Tibial nerve (tissue), 4 donors: ENCODE results near the gene TRIM29. TPM values are rescaled to one million over a fixed set of nuclear protein-coding genes. Genes with fewer than 3 reads are reported as not detected.

Experiments
- DNase-seq, 2 donors: peaks; one replicate each; pipeline ENCODE4 v3.0.0-alpha.2; 2019; ENCODE audit warnings: low spot score in 2 of 2
- H3K27ac ChIP-seq, 4 donors: fragments of 200-600 bp; sonication (generic) in 3 of 4; one replicate each; pipeline ENCODE4 v1.5.1; 2017 to 2019; ENCODE audit warnings: mild to moderate bottlenecking in 1 of 4
- H3K27me3 ChIP-seq, 2 donors: fragments of 200-600 bp; sonication (generic) in 1 of 2; one replicate each; pipeline versions ENCODE4 v1.5.1 to v1.6.0; 2017 to 2019
- H3K36me3 ChIP-seq, 3 donors: fragments of 200-600 bp; sonication (generic); one replicate each; pipeline ENCODE4 v1.5.1; 2018 to 2019
- H3K4me1 ChIP-seq, 4 donors: fragments of 200-600 bp; sonication (generic) in 3 of 4; one replicate each; pipeline ENCODE4 v1.5.1; 2017 to 2019
- H3K4me3 ChIP-seq, 4 donors: fragments of 200-600 bp; sonication (generic) in 3 of 4; one replicate each; pipeline ENCODE4 v1.5.1; 2017 to 2019; ENCODE audit warnings: mild to moderate bottlenecking in 1 of 4, moderate library complexity in 1 of 4
- H3K9me3 ChIP-seq, 4 donors: fragments of 200-600 bp; sonication (generic) in 3 of 4; one replicate each; pipeline ENCODE4 v1.5.1; 2017 to 2019
- CTCF ChIP-seq, 5 experiments: fragments of 200-600 bp in 3 of 5; fragments of 450-650 bp in 2 of 5; sonication (generic) in 3 of 5; IDR thresholded peaks; one replicate each; pipeline ENCODE4 v1.5.1; 2016 to 2019; ENCODE audit warnings: antibody characterized with exemption in 5 of 5, mild to moderate bottlenecking in 3 of 5, moderate library complexity in 2 of 5
- EP300 ChIP-seq, 2 donors: sonication (generic); formaldehyde crosslinking; IDR thresholded peaks; one replicate each; pipeline ENCODE4 v1.6.1; 2017; ENCODE audit warnings: antibody characterized with exemption in 2 of 2, mild to moderate bottlenecking in 1 of 2
- POLR2A ChIP-seq, 2 donors: fragments of 450-650 bp; IDR thresholded peaks; one replicate each; pipeline ENCODE4 v1.6.1; 2017; ENCODE audit warnings: antibody characterized with exemption in 2 of 2, mild to moderate bottlenecking in 2 of 2, moderate library complexity in 2 of 2
- WGBS, 2 donors: methylation state at CpG; one replicate each; pipeline ENCODE4 v1.1.5; 2018; 5-methylcytosine and 5-hydroxymethylcytosine counted together
- total RNA-seq, 4 donors: library from RNA; depleted of rRNA; stranded (reverse); fragments of >200 nt; gene quantifications; one replicate each; pipeline ENCODE4 v1.1.0, GENCODE V29; 2016

TRIM29 gene
- total RNA-seq, 4 donors from 2014 or later, result 2.4 to 64.9 (median 40.7) TPM

DNA sequence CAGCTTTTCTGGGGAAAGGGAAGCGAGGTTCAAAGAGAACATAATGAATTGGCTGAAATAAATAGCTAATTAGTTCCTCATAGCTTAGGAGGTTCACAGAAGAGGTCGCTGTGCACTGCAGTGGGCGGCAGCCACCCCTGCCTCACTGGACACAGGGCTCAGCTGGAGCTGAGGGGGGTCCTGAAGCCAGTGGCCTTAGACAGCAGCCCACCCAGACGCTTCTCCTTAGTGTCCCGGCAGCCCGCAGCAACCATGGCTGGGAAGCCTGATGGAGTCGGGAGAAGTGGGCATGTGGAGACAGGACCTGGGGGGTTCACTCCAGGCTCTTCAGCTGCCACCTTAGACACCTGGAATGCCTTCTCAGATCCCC is 75.4 kb downstream of the TRIM29 start:
- WGBS, 2 donors, result 39 to 55% methylated on average over 7 of the region's 7 CpGs
- no peak overlapping the region for H3K4me3 ChIP-seq
- no peak for DNase-seq
- peaks cover 0 to 13% of the 10 kb centered on the region in 2 donors for H3K27me3 ChIP-seq
- H3K36me3 ChIP-seq, result no peaks in the 10 kb centered on the region
- H3K4me1 ChIP-seq, result no peaks in the 10 kb centered on the region
- TF ChIP-seq CTCF (IDR thresholded peaks at IDR 0.05), result no peak
- H3K9me3 ChIP-seq, result no peaks in the 10 kb centered on the region
- no peak overlapping the region for H3K27ac ChIP-seq

DNA sequence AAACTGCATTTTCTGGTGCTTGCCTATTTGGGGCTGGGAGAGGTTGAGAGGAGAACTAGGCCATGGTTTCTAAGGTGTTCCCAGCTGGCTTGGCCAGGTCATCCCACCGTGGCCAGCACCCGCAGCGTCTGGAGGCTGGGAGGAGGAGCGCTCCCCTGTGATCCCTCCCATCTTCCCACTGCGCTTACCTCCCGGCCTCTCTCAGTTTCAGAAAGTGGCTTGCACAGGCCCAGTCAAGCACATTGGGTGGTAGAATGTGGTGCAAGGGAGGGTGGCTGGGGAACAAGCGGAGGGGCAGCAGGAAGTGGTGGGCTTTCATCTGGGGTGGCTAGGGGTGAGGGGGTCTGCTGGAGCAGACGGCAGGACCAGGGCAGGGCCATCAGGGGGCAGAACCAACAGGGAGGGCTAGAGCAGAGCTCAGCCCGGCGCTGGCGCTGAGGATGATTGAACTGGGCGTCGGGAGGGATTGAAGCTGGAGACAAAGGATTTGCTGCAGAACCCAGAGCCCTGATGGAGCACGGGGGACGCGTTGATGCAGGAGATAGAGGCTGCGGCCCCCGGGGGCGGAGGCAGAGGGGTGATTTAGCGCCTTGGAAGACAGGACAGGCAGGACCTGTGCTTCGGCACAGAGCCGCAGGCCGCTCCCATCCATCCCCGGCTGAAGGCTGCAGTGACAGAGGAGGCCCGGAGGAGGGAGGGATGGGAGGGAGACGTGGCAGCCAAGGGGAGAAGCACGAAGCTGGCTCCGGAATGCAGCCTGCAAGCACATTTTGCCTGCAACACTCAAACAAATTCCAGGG is 76.0 kb downstream of the TRIM29 start:
- H3K27ac ChIP-seq, result no peak overlapping the region
- no peaks in the 10 kb centered on the region for H3K4me1 ChIP-seq
- TF ChIP-seq CTCF (IDR thresholded peaks at IDR 0.05) (no peak), POLR2A (IDR thresholded peaks at IDR 0.05) (no peak), EP300 (IDR thresholded peaks at IDR 0.05) (no peak)
- no peak for DNase-seq
- 34 to 43% methylated on average over 26 to 28 of the region's 28 CpGs for WGBS, 2 donors
- H3K27me3 ChIP-seq, result peaks cover 0 to 10% of the 10 kb centered on the region in 2 donors
- no peaks in the 10 kb centered on the region for H3K36me3 ChIP-seq
- H3K9me3 ChIP-seq, result no peaks in the 10 kb centered on the region
- H3K4me3 ChIP-seq, result no peak overlapping the region

Other genes starting within 250 kb of the TRIM29 start
- 100 to 1,000 TPM in 3 of 4 donors, 10 to 100 TPM in 1; 74.7 to 192 (median 124) TPM for gene OAF, start 72.9 kb upstream of the TRIM29 start, total RNA-seq
- gene POU2F3, start 102.0 kb upstream of the TRIM29 start, total RNA-seq, result under 1 TPM in 1 of 4 donors, not detected in 3; 0.22 TPM
- 1 to 10 TPM; 6.3 to 9.4 (median 8.2) TPM for gene TLCD5, start 187.2 kb upstream of the TRIM29 start, total RNA-seq
- gene ARHGEF12, start 198.3 kb upstream of the TRIM29 start, total RNA-seq, result 100 to 1,000 TPM in 2 of 4 donors, 10 to 100 TPM in 2; 92.1 to 122 (median 104) TPM